Neural cell (in vitro differentiated cells): ENCODE measurements around the gene INA. TPM values are rescaled to one million over a fixed set of nuclear protein-coding genes. Genes with fewer than 3 reads are reported as not detected.

ENCODE experiments used
- H2AFZ ChIP-seq: fragments of 200-600, 300-800 bp; sonication (generic), shearing (Covaris generic); 2 replicates; pipeline ENCODE4 v1.6.0; 2014; ENCODE audit warnings: low read depth, mild to moderate bottlenecking, antibody characterized with exemption, low read length, moderate library complexity
- H3F3A ChIP-seq: fragments of 200-600 bp; shearing (Covaris generic); 2 replicates; pipeline ENCODE4 v1.6.1; 2016; ENCODE audit warnings: mild to moderate bottlenecking, moderate library complexity, mixed read lengths, antibody characterized with exemption, low read length; ENCODE audit not compliant: insufficient read depth, poor library complexity, severe bottlenecking
- H3K27ac ChIP-seq: fragments of 200-600, 300-800 bp; sonication (generic), shearing (Covaris generic); 2 replicates; pipeline ENCODE4 v1.5.1; 2014; ENCODE audit warnings: mild to moderate bottlenecking, low read length, moderate library complexity
- H3K27me3 ChIP-seq: fragments of 300-800, 200-600 bp; sonication (generic), shearing (Covaris generic); 2 replicates; pipeline ENCODE4 v1.6.0; 2014; ENCODE audit warnings: mild to moderate bottlenecking, low read depth, low read length, moderate library complexity; ENCODE audit not compliant: insufficient read depth
- H3K36me3 ChIP-seq: fragments of 300-800, 200-600 bp; sonication (generic), shearing (Covaris generic); 2 replicates; pipeline ENCODE4 v1.5.1; 2014; ENCODE audit warnings: mild to moderate bottlenecking, antibody characterized with exemption, low read length, moderate library complexity; ENCODE audit not compliant: insufficient read depth
- H3K4me2 ChIP-seq: fragments of 300-800, 200-600 bp; sonication (generic), shearing (Covaris generic); 2 replicates; pipeline ENCODE4 v1.6.0; 2014; ENCODE audit warnings: mild to moderate bottlenecking, low read length
- H3K4me3 ChIP-seq: fragments of 300-800, 200-600 bp; sonication (generic), shearing (Covaris generic); 2 replicates; pipeline ENCODE4 v1.5.1; 2014; ENCODE audit warnings: mild to moderate bottlenecking, low read length, moderate library complexity
- H3K79me2 ChIP-seq: fragments of 200-600 bp; shearing (Covaris generic); replicated peaks from 2 replicates; pipeline ENCODE4 v1.6.0; 2014; ENCODE audit warnings: mild to moderate bottlenecking, low read length, moderate library complexity; ENCODE audit not compliant: insufficient read depth
- H3K9ac ChIP-seq: fragments of 300-800, 200-600 bp; sonication (generic), shearing (Covaris generic); 2 replicates; pipeline ENCODE4 v1.6.1; 2016; ENCODE audit warnings: mild to moderate bottlenecking, low read length, mixed read lengths
- H3K9me2 ChIP-seq: fragments of 200-600 bp; shearing (Covaris generic); 2 replicates; pipeline ENCODE4 v1.6.1; 2016; ENCODE audit warnings: mild to moderate bottlenecking, low read length, mixed read lengths; ENCODE audit not compliant: insufficient read depth
- H3K9me3 ChIP-seq: fragments of 200-600, 300-800 bp; sonication (generic), shearing (Covaris generic); 2 replicates; pipeline ENCODE4 v1.6.1; 2016; ENCODE audit warnings: mild to moderate bottlenecking, mixed run types, low read length, moderate library complexity, mixed read lengths
- H4K20me1 ChIP-seq: fragments of 200-600 bp; shearing (Covaris generic); 2 replicates; pipeline ENCODE4 v1.6.1; 2016; ENCODE audit warnings: mild to moderate bottlenecking, mixed run types; ENCODE audit not compliant: insufficient read depth
- EP300 ChIP-seq: fragments of 450-650 bp; conservative IDR thresholded peaks from 2 replicates; pipeline ENCODE4 v1.6.1; 2014; ENCODE audit warnings: antibody characterized with exemption, mild to moderate bottlenecking, moderate library complexity; ENCODE audit not compliant: poor library complexity, severe bottlenecking
- EZH2 ChIP-seq: fragments of 200-600, 300-800 bp; shearing (Covaris generic), sonication (generic); IDR thresholded peaks from 2 replicates; pipeline ENCODE4 v1.6.1; 2014; ENCODE audit warnings: antibody characterized with exemption, low read length, borderline replicate concordance, mild to moderate bottlenecking; ENCODE audit not compliant: insufficient read depth, poor library complexity, severe bottlenecking
- MXI1 ChIP-seq: fragments of 450-650 bp; conservative IDR thresholded peaks from 2 replicates; pipeline ENCODE4 v1.6.1; 2014; ENCODE audit warnings: antibody characterized with exemption, mild to moderate bottlenecking; ENCODE audit not compliant: poor library complexity, severe bottlenecking
- POLR2AphosphoS5 ChIP-seq: IDR thresholded peaks from 2 replicates; pipeline ENCODE4 v1.6.1; 2012
- RAD21 ChIP-seq: fragments of 450-650 bp; conservative IDR thresholded peaks from 2 replicates; pipeline ENCODE4 v1.6.1; 2014; ENCODE audit warnings: antibody characterized with exemption, mild to moderate bottlenecking, moderate library complexity
- SMC3 ChIP-seq: fragments of 450-650 bp; conservative IDR thresholded peaks from 2 replicates; pipeline ENCODE4 v1.6.1; 2014; ENCODE audit warnings: antibody characterized with exemption, mild to moderate bottlenecking, moderate library complexity; ENCODE audit not compliant: poor library complexity
- TAF1 ChIP-seq: IDR thresholded peaks from 2 replicates; pipeline ENCODE4 v1.6.1; 2012; ENCODE audit warnings: low read depth
- polyA plus RNA-seq: library from polyadenylated mRNA; depleted of rRNA; stranded (reverse); fragments of >200 nt; gene quantifications from 2 replicates; pipeline ENCODE4 v1.2.3, GENCODE V29; 2014
- small RNA-seq, 3 experiments: library from RNA; depleted of rRNA; stranded (forward); fragments of <200 nt; gene quantifications; one replicate each; pipeline ENCODE3, GENCODE V24; 2012
- TF ChIP-seq, protein P1 (sequence below): IDR thresholded peaks from 2 replicates; pipeline ENCODE4 v1.6.1; 2012; ENCODE audit warnings: borderline replicate concordance
- TF ChIP-seq, protein P2 (sequence below): fragments of 450-650 bp; IDR thresholded peaks from 2 replicates; pipeline ENCODE4 v1.5.1; 2014; ENCODE audit warnings: antibody characterized with exemption, mild to moderate bottlenecking, moderate library complexity; ENCODE audit not compliant: poor library complexity, severe bottlenecking

INA gene
- polyA plus RNA-seq, 1 donor from 2014 or later: 349 TPM

DNA sequence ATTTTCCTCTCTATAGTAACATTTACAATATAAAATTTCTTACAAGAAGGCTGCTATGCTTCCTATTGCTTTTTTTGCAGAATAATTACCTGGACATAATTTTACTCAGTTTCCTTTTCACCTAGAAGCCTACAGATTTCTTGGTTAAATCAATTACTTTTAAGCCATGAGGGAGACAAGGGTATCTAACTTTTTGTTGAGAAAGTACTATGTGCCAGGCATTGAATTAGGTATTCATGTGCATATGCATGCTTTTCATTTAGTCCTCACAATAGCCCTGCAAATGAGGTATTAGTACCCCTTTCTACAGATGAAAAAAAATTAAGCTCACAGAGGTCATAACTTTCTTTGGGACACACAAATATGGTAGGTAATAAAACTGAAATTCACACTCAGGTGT lies 57.6 kb downstream of the INA start:
- Histone ChIP-seq H3K9ac (no peak overlapping the region), H3K79me2 (no peaks in the 10 kb centered on the region), H2AFZ (no peak overlapping the region), H4K20me1 (no peaks in the 10 kb centered on the region), H3K4me3 (no peak overlapping the region), H3K9me3 (no peaks in the 10 kb centered on the region), H3K4me2 (no peak overlapping the region), H3K9me2 (no peaks in the 10 kb centered on the region), H3K27me3 (no peaks in the 10 kb centered on the region), H3F3A (no peaks in the 10 kb centered on the region), H3K27ac (no peak overlapping the region), H3K36me3 (no peaks in the 10 kb centered on the region)
- TF ChIP-seq, protein P1, sequence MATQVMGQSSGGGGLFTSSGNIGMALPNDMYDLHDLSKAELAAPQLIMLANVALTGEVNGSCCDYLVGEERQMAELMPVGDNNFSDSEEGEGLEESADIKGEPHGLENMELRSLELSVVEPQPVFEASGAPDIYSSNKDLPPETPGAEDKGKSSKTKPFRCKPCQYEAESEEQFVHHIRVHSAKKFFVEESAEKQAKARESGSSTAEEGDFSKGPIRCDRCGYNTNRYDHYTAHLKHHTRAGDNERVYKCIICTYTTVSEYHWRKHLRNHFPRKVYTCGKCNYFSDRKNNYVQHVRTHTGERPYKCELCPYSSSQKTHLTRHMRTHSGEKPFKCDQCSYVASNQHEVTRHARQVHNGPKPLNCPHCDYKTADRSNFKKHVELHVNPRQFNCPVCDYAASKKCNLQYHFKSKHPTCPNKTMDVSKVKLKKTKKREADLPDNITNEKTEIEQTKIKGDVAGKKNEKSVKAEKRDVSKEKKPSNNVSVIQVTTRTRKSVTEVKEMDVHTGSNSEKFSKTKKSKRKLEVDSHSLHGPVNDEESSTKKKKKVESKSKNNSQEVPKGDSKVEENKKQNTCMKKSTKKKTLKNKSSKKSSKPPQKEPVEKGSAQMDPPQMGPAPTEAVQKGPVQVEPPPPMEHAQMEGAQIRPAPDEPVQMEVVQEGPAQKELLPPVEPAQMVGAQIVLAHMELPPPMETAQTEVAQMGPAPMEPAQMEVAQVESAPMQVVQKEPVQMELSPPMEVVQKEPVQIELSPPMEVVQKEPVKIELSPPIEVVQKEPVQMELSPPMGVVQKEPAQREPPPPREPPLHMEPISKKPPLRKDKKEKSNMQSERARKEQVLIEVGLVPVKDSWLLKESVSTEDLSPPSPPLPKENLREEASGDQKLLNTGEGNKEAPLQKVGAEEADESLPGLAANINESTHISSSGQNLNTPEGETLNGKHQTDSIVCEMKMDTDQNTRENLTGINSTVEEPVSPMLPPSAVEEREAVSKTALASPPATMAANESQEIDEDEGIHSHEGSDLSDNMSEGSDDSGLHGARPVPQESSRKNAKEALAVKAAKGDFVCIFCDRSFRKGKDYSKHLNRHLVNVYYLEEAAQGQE: no peak
- no peak for TF ChIP-seq EZH2
- no peak for TF ChIP-seq MXI1
- no peak for TF ChIP-seq EP300
- TF ChIP-seq, protein P2, sequence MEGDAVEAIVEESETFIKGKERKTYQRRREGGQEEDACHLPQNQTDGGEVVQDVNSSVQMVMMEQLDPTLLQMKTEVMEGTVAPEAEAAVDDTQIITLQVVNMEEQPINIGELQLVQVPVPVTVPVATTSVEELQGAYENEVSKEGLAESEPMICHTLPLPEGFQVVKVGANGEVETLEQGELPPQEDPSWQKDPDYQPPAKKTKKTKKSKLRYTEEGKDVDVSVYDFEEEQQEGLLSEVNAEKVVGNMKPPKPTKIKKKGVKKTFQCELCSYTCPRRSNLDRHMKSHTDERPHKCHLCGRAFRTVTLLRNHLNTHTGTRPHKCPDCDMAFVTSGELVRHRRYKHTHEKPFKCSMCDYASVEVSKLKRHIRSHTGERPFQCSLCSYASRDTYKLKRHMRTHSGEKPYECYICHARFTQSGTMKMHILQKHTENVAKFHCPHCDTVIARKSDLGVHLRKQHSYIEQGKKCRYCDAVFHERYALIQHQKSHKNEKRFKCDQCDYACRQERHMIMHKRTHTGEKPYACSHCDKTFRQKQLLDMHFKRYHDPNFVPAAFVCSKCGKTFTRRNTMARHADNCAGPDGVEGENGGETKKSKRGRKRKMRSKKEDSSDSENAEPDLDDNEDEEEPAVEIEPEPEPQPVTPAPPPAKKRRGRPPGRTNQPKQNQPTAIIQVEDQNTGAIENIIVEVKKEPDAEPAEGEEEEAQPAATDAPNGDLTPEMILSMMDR: no peak
- TF ChIP-seq POLR2AphosphoS5: no peak
- TF ChIP-seq RAD21: no peak
- no peak for TF ChIP-seq SMC3
- TF ChIP-seq TAF1: no peak

DNA sequence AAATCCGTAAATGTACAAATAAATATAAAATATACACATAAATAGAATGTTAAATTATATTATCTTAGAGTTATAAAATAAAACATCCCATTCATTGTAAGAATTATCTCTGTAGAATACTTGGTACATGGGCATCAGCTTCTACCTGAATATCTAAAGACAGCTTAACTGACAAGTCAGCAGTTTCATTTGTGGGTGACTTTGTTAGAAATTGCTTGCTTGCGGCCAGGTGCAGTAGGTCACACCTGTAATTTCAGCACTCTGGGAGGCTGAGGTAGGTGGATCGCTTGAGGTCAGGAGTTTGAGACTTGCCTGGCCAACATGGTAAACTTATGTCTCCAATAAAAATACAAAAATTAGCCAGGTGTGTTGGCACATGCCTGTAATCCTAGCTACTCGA lies 59.4 kb downstream of the INA start:
- H3K27ac ChIP-seq: no peak overlapping the region
- H3F3A ChIP-seq: no peaks in the 10 kb centered on the region
- no peak overlapping the region for H2AFZ ChIP-seq
- no peak overlapping the region for H3K4me2 ChIP-seq
- H3K9me2 ChIP-seq: no peaks in the 10 kb centered on the region
- no peak for TF ChIP-seq EP300
- TF ChIP-seq, protein P2: no peak
- no peaks in the 10 kb centered on the region for H3K79me2 ChIP-seq
- no peak overlapping the region for H3K4me3 ChIP-seq
- H3K36me3 ChIP-seq: no peaks in the 10 kb centered on the region
- no peak overlapping the region for H3K9ac ChIP-seq
- H4K20me1 ChIP-seq: no peaks in the 10 kb centered on the region
- no peaks in the 10 kb centered on the region for H3K9me3 ChIP-seq
- no peaks in the 10 kb centered on the region for H3K27me3 ChIP-seq

Small RNA genes within 50 kb of the gene (small RNA-seq; reads per million reads assigned to genes)
- 0.03 to 0.16 (median 0.03) reads per million in 3 experiments for gene RNU11-3P

Other genes with a start within 250 kb of the INA start
- gene NT5C2, start 83.9 kb upstream of the INA start, polyA plus RNA-seq: 187 and 190 TPM in 2 replicates
- gene RPEL1, start 31.3 kb upstream of the INA start, polyA plus RNA-seq: not detected in 2 replicates
- gene PCGF6, start 74.0 kb downstream of the INA start, polyA plus RNA-seq: 20.4 and 31.3 TPM in 2 replicates
- gene TAF5, start 90.8 kb downstream of the INA start, polyA plus RNA-seq: 7.2 and 9.2 TPM in 2 replicates
- gene ATP5MK, start 119.3 kb downstream of the INA start, polyA plus RNA-seq: 542 and 917 TPM in 2 replicates
- gene PDCD11, start 119.5 kb downstream of the INA start, polyA plus RNA-seq: 15.3 and 15.8 TPM in 2 replicates
- not detected in 2 replicates for gene CALHM2, start 175.2 kb downstream of the INA start, polyA plus RNA-seq
- not detected in 2 replicates for gene CALHM1, start 181.8 kb downstream of the INA start, polyA plus RNA-seq
- not detected in 2 replicates for gene CALHM3, start 202.1 kb downstream of the INA start, polyA plus RNA-seq
- gene NEURL1, start 216.6 kb downstream of the INA start, polyA plus RNA-seq: 12.3 and 15.7 TPM in 2 replicates